ENCODE data around the gene SLC28A2. TPM values are rescaled to one million over a fixed set of nuclear protein-coding genes. Genes with fewer than 3 reads are reported as not detected.

SLC28A2 gene
- total RNA-seq, 1 donor from 2014 or later: not detected

DNA sequence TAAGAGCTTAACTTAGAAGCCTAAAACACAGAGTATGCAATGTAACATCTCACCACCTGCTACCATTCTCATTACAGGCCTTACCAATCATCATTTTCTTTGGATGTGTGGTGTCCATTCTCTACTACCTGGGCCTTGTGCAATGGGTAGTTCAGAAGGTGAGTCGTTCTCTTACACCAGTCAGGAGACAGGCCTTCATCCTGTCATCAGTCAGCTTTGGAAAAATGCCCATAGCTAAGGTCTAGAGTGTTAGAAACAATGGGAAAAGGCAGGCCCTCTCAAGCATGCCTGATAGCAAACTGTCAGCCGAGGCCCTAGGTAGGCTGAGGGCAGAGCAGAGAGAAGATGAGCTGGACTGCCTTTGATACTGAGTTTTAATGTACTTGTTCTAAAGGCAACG, 13.5 kb downstream of the SLC28A2 start:
- H3K27ac ChIP-seq: no peak overlapping the region
- TF ChIP-seq, protein P1, sequence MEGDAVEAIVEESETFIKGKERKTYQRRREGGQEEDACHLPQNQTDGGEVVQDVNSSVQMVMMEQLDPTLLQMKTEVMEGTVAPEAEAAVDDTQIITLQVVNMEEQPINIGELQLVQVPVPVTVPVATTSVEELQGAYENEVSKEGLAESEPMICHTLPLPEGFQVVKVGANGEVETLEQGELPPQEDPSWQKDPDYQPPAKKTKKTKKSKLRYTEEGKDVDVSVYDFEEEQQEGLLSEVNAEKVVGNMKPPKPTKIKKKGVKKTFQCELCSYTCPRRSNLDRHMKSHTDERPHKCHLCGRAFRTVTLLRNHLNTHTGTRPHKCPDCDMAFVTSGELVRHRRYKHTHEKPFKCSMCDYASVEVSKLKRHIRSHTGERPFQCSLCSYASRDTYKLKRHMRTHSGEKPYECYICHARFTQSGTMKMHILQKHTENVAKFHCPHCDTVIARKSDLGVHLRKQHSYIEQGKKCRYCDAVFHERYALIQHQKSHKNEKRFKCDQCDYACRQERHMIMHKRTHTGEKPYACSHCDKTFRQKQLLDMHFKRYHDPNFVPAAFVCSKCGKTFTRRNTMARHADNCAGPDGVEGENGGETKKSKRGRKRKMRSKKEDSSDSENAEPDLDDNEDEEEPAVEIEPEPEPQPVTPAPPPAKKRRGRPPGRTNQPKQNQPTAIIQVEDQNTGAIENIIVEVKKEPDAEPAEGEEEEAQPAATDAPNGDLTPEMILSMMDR (IDR thresholded peaks at IDR 0.05): no peak
- H3K27me3 ChIP-seq: no peaks in the 10 kb centered on the region
- H3K4me1 ChIP-seq: no peaks in the 10 kb centered on the region
- DNase-seq (ENCODE audit: low spot score in 2 of 2): no peak
- no peaks in the 10 kb centered on the region for H3K36me3 ChIP-seq
- intact Hi-C loops (cut with DNase I): no loop called here
- no peaks in the 10 kb centered on the region for H3K9me3 ChIP-seq
- no peak overlapping the region for H3K4me3 ChIP-seq

DNA sequence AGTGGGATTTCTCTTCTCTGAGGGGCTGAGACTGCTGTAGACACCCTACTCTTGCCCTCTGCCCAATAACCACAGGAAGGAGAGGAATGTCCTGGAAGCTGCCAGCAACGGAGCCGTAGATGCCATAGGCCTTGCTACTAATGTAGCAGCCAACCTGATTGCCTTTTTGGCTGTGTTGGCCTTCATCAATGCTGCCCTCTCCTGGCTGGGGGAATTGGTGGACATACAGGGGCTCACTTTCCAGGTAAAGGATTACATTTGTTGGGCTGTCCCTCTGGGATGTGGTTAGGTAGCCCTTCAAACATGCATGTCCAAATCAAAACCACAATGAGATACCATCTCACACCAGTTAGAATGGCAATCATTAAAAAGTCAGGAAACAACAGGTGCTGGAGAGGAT, 16.1 kb downstream of the SLC28A2 start:
- intact Hi-C loops (cut with DNase I): no loop called here

DNA sequence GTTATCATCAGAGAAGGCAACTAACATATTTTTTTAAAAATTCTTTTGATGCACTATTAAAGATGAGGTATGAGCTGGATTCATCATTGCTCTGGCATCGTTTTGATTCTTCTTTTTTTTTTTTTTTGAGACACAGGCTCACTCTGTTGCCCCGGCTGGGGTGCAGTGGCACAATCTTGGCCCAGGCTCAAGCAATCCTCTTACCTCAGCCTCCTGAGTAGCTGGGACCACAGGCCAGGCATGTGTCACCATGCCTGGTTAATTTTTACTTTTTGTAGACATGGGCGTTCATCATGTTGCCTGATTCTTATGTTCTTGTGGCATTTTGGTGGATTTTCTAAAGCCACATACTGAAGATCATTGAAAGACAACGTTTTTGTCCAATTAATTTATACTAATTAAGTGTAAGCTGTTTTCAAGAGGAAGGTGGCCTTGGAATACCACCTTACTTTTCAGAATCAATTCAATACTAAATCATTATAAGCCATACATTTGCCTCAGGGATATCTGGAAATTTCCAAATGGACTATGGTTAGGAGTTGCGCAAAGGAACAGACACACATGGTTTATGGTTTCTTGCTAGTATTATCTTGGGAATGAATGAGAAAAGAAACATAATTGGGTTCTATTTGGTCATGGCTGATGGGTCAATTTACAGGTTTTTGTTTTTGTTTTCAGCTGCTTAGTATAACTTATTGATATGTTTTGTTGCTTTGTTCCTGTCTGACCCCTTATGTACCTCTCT, 22.8 kb downstream of the SLC28A2 start:
- Histone ChIP-seq H3K27me3 (no peaks in the 10 kb centered on the region), H3K27ac (no peak overlapping the region), H3K9me3 (no peaks in the 10 kb centered on the region), H3K36me3 (no peaks in the 10 kb centered on the region), H3K4me3 (no peak overlapping the region), H3K4me1 (peaks cover 0 to 10% of the 10 kb centered on the region in 2 donors)
- intact Hi-C loops (cut with DNase I): no loop called here
- TF ChIP-seq, protein P1 (IDR thresholded peaks at IDR 0.05): no peak
- no peak for DNase-seq (ENCODE audit: low spot score in 2 of 2)

More for the DNA sequence above, 16.1 kb downstream of the SLC28A2 start:
- H3K9me3 ChIP-seq: no peaks in the 10 kb centered on the region
- H3K27ac ChIP-seq: no peak overlapping the region
- TF ChIP-seq, protein P1 (IDR thresholded peaks at IDR 0.05): no peak
- DNase-seq (ENCODE audit: low spot score in 2 of 2): no peak
- H3K4me3 ChIP-seq: no peak overlapping the region
- no peaks in the 10 kb centered on the region for H3K27me3 ChIP-seq
- no peaks in the 10 kb centered on the region for H3K4me1 ChIP-seq
- no peaks in the 10 kb centered on the region for H3K36me3 ChIP-seq

DNA sequence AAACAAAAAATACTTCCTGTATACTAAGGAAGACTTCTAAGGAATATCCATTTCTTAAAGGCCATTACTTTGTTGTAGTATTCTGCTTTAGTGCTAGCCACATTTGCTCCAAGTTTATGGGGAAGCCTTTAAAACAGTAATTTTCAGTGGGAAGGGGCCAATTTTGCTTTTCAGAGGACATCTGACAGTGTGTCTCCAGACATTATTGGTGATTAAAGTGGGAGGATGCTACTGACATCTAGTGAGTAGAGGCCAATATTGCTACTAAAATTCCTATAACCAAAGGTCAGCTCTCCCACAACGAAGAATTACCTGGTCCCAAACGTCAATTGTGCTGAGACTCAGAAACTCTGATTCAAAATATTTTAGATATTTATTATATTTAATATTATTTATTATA, 24.8 kb downstream of the SLC28A2 start:
- TF ChIP-seq, protein P1 (IDR thresholded peaks at IDR 0.05): peak in 2 of 3 experiments; percentile 20 to 36
- intact Hi-C loops (cut with DNase I): no loop called here

DNA sequence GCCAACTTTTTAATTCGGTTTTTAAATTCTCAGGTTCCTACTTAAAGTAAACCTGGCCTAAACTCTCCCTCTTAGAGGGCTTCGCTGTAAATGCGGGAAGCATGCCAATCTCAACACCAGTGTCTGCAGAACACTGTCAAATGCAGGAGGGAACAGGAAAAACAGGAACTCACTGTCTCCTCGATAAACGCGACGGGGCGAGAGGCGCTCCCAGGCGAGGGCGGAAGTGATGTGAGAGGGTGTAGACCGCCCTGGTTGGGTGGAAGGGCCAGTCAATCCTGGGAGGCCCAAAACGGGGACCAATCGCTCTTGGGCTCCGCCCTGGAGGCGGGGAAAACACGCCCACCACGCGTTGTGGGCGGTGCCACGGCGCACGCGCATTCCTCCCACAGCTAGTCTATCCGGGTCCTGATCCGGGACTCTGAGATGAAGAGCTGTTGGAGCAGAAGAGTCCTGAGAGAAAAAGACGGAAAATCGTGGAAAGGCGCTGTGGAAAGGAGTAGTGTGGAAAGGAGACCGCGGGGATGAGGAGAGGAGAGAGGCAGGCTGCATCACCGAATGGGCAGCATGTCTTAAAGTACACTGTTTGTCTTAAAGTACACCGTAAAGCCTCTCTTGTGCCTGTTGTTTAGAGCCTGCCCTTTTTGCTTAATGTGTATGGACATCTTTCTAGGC, 27.1 kb downstream of the SLC28A2 start:
- H3K36me3 ChIP-seq: no peaks in the 10 kb centered on the region
- peaks cover 0 to 11% of the 10 kb centered on the region in 2 donors for H3K4me1 ChIP-seq
- intact Hi-C loops (cut with DNase I): loop anchor here (1.0 to 2.0 kb wide), 3 partner anchors 78 to 112 kb away; partner anchors contain the start of gene GATM
- H3K27me3 ChIP-seq: no peaks in the 10 kb centered on the region
- DNase-seq (ENCODE audit: low spot score in 2 of 2): peak; percentile 91 to 99
- peak overlapping the region; percentile 64 to 71 for H3K4me3 ChIP-seq
- no peaks in the 10 kb centered on the region for H3K9me3 ChIP-seq
- H3K27ac ChIP-seq: peak overlapping the region; percentile 82 to 86
- TF ChIP-seq, protein P1 (IDR thresholded peaks at IDR 0.05): no peak

More for the DNA sequence above, 24.8 kb downstream of the SLC28A2 start:
- no peak for DNase-seq (ENCODE audit: low spot score in 2 of 2)
- no peak overlapping the region for H3K4me3 ChIP-seq
- peaks cover 0 to 11% of the 10 kb centered on the region in 2 donors for H3K4me1 ChIP-seq
- no peaks in the 10 kb centered on the region for H3K36me3 ChIP-seq
- no peaks in the 10 kb centered on the region for H3K27me3 ChIP-seq
- no peaks in the 10 kb centered on the region for H3K9me3 ChIP-seq
- H3K27ac ChIP-seq: no peak overlapping the region
